Measurements from ENCODE around the gene FCGBP.
"Not testable (repeated sequence)": the region's sequence is repeated elsewhere in the genome, so short reads cannot be mapped to it uniquely, and the experiment has no call there.

Gene FCGBP

DNA sequence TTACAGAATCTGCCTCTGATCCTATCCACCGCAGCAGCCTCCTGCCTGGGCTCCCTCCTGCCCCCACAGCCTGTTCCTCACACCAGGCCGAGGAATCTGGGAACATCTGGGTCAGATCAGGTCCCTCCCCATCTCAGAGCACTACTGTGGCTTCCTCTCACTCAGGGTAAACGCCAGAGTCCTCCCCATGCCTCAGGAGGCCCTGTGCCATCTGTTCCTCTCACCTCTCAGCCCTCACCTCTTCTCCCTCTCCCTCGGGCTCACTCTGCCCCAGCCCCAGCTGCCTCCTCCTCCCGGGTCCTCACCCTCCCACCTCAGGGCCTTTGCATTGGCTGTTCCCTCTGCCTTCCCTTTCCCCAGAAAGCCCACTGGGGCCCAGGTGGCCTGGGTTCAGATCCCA is 18.2 kb downstream of the FCGBP start:
- no peak for DNase-seq

DNA sequence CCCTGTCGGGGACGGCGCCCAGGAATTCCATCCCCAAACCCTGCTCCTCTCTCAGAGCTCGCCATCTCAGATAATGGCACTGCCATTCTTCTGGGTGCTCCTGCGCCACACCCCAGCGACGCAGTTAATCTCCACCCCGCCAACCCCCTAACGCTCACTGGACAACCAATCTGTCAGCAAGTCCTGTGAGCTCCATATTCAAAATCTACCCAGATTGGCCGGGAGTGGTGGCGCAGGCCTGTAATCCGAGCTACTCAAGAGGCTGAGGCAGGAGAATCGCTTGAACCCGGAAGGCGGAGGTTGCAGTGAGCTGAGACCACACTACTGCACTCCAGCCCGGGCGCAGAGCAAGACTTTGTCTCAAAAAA is 18.6 kb downstream of the FCGBP start:
- no peak for DNase-seq

DNA sequence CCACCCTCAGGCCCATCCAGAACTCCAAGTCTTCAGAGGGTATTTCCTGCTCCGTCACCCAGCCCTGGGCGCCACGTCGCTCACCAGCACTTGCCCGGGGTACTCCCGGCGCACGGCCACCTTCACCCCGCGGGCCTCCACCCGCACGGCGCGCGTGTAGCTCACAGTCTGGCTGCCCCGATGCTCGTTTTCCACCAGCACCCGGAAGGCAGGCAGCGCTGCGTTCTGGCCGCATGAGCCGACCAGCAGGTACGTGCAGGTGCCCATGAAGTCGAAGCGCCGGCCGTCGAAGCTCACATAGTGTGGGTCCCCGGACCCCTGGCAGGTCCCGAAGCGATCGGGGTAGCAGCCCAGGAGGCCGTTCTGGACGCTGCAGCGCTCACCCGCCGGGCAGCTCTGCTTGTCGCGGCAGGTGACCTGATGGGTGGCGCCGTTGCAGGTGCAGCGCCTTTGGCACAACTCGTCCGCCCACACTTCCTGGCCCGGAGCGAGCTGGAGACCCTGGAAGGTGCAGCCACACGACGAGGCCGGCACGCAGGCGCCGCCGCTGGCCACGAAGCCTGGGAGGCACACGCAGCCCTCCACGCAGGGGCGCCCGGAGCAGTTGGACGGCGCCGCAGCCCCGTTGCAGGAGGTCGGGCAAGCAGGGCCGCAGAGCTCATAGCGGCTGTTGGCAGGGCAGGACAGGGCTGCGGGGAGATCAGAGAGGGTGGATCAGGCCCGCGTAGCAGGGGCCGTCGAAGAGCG is 19.2 kb downstream of the FCGBP start:
- DNase-seq, result no peak

DNA sequence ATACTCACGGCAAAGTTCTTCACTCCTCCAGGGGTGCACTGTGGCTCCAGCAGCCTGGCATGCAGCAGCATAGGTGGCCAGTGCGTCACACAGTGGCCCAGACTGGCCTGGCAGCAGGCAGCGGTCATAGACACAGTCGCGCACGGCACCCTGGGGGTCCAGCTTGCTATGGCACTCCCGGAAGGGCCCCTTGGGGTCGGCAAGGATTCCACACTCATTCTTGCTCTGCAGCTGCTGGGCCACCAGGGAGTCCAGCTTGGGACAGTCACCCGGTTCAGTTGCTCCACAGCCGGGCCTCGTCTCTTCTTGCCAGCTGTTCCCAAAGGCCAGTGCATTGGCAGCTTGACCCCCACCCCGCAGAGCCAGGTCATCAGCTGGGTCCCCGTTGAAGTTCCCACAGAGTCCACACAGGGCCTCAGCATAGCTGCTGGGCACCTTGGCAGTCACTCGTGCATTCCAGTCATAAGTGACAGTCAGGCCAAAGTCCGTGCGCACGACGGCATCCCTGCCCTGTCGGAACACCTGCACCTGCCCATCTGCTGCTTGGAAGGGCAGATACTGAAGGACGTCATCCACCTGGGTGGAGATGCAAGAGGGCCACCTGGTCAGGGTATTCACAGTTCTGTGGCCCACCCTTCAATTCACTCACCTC is 20.6 kb downstream of the FCGBP start:
- no peak for DNase-seq

DNA sequence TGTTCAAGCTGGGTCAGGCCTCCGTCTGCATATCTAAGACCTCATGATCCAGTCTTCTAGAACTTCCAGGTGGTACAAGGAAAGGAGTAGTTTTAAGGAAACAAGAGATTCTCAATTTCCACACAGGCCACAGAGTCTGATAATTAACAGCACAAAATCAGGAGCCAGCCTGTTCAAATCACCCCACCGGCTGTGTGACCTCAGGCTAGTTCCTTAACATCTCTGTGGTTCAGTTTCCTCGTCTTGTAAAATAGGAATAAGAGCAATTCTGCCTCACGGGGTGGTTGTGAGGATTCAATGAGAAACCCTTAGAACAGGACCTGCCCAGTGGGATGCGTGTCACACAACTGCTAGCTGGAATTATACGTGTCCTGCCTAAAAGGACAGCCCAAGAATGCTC is 25.6 kb downstream of the FCGBP start:
- DNase-seq, result no peak

DNA sequence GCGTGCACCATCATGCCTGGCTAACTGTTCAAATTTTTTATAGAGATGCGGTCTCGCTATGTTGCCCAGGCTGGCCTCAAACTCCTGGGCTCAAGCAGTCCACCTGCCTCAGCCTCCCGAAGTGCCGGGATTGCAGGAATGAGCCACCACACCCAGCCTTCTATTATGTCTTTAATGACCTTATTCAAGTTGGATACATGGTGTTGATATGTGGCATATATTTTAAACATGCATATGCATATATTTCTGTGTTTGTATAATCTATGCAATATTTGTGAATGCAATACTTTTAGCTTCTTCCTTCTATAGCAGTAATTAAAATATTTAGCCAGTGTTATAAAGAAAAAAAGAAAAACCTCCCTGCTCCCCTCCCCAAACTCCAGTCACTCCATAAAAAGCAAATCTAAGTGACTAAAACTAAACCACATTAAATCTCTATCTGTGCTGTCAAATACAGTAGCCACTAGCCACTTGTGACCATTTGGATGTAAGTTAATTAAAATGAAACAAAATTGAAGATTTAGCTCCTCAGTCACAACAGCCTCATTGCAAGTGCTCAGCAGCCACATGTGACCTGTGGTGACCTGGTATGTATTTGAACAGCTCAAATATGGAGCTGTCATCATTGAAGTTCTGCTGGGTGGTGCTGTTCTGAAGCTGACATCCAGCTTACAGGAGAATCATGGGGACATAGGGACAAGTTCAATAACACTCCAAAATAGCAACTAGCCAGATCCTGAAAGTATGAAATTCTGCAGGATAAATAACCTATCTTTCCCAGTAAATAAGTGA is 27.4 kb downstream of the FCGBP start:
- no peak for DNase-seq

DNA sequence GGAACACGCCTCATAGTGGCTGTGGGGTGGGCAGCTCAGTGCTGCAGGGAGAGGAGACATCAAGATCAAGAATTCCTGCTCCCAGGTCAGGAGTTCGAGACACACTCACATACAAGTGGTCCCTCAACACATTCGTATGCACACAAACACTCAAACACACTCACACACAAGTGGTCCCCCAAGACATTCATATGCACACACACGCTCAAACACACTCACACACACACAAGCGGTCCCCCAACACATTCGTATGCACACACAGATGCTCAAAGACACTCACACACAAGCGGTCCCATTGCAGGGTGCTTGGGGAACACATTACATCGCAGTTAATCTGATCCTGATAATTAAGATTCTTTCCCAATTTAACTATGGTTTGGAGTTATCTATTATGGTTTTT is 28.2 kb downstream of the FCGBP start:
- DNase-seq, result no peak

DNA sequence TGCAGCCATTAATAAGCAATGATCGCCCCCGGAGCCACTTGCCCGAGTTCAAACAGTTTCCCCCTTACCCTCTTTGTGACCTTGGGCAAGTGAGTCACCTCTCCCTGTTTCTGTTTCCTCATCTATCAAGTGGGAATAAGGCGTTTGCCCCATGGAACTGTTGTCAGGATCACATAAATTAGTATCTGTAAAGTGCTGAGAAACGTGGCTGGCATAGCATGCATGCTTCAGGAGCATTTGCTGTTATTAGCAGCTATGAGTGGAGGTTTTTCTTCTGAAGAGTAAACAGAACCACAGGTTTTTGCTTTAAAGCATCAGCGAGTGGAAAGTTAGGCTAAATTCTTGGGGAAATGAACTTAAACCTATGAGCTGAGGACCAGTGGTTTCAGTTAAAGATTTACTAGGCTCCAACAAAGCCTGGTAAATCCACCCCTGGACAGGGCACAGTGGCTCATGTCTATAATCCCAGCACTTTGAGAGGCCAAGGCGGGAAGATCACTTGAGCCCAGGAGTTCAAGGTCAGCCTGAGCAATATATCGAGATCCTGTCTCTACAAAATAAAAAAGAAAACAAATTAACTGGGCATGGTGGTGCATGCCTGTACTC is 30.8 kb downstream of the FCGBP start:
- DNase-seq, result not testable (repeated sequence)

DNA sequence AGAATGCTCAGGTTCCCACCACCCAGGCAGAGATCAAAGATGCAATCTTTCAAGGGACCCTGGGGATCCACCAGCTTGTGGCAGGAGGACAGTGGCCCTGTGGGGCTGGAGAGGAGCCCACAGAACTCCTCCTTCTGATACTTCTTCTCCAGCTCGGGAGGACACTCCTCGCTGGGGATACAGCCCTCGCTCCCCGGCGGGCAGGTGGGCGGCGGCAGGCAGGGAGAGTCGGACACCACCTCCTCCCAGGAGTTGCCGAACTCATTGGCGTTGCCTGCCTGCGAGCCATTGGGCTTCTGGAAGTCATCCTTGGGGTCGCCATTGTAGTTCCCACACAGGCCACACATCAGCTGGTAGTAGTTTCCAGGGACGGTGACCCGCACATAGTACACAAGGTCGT is 32.1 kb downstream of the FCGBP start:
- not testable (repeated sequence) for DNase-seq

DNA sequence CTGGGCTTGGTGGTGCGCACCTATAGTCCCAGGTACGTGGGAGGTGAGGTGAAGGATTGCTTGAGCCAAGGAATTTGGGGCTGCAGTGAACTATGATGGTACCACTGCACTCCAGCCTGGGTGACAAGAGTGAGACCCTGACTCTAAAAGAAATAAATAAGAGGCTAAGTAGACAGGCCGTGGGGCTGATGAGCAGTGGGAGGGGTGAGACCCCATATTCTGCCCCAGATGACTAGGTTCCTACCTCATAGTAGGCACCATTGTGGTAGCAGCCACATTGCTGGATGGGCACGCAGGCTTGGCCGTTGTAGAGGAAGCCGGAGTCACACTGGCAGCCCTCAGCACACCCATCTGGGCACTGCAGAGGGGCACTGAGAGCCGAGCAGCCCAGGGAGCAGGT is 32.8 kb downstream of the FCGBP start:
- not testable (repeated sequence) for DNase-seq

DNA sequence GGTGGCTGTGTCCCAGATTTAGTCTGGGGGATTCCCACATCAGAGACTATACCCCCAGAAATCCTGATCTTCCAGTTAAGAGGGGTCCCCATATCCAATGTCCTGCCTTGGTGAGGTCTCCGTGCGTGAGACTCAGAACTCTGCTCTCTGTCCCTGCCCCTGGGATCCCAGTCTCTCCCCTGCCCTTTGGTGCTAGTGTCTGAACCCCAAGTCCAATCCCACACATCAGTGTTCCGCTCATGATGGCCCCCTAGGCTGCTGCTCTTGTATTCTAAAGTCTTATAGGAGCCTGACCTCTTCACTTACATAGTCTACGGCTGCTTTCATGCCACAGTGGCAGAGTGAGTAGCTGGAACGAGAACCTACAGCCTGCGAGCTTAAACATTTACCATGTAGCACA is 35.6 kb downstream of the FCGBP start:
- DNase-seq, result not testable (repeated sequence)

DNA sequence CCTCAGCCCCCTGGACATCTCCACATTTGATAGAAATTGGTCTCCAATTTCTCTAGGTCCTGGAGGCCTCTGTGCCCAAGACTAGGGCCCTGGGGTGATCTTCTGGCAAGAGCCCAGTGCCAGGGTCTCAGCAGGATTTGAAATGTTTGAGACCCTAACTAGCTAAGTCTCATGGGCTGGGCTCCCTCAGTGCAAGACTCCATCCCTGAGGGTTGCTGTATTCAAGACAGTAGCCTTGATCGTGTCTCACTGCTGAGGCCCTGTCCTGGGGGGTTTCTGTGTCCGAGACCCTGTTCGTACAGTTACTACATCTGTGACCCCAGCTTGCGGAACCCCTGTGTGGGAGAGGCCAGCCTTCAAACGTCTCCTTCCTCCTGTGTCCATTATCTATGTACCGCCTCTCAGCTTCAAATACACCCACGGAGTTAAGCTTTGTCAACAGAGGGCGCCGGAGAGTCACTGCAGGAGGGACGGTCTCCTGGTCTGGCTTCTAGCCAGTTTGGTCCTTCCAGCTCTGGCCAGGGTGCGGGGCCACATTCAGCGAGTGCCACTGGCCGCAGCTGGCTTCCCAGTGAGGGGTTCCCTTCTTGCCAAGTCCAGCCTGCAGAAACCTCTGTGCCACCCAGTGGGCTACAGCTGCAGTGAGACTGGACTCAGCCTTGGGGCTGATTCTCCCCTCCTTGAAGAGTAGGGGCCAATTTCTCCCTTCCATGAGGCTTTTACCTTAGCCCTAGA is 36.8 kb downstream of the FCGBP start:
- DNase-seq, result peak; percentile 50

DNA sequence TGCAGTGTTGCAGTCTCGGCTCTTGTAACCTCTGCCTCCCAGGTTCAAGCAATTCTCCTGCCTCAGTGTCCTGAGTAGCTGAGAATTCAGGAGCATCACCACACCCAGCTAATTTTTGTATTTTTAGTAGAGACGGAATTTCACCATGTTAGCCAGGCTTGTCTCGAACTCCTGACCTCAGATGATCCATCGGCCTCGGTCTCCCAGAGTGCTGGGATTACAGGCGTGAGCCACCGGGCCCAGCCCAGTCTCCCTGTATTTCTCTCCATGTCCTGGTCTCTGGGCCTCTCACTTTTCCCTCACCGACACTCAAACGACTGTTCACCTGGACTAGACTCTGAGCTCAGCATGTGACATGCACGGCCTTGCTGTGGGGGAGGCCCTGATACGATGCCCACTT is 39.3 kb downstream of the FCGBP start:
- not testable (repeated sequence) for DNase-seq

DNA sequence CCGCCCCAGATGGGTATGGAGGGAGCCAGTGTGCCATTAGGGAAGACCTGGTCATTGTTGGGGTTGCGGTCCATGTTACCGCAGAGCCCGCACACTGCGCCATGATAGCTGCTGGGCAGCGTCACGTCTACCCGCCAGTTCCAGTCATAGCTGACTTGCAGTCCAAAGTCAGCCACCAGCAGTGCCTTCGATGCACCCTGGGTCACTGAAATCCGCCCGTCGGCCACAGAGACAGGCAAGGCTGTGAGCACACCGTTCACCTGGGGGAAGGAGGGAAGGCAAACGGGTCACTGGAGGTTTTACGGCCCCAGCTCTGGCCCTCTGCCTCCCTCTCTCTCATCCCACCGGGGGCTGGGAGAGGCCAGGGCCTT is 40.2 kb downstream of the FCGBP start:
- not testable (repeated sequence) for DNase-seq

DNA sequence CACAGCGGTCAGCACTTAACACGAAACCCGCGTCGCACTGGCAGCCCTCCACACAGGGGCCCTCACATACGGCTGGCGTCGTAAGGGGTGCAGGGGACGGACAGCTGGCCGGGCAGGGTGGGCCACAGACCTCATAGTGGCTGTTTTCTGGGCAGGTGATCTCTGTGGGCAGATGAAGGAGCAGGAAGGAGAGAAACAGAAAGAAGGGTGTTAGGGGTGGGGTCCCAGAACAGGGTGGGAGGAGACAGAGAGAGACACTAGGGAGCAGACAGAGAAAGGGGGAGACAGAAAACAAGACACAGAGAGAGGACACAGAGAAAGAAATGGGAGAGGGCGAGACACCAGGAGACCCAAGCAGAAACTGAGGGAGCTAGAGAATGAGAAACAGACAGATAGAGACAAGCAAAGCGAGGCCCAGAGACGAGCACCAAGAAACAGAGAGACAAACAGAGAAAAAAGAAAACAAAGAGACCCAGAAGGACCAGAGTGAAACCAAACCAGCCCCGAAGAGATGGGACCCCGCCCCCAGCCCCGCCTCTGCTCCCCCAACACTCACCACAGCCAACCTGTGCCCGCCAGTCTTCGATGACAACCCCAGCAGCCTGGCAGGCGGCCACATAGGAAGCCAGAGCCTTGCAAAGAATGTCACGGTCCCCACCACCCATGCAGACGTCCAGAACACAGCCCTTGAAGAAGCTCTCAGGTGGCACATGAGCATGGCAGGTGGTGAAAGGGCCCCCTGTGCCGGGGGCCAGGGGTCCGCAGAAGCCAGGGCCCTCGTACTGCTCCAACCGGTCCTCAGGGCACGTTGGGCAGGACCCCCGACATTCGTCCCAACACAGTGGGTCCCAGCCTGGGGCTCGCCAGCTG is 40.8 kb downstream of the FCGBP start:
- DNase-seq, result peak; percentile 15

DNA sequence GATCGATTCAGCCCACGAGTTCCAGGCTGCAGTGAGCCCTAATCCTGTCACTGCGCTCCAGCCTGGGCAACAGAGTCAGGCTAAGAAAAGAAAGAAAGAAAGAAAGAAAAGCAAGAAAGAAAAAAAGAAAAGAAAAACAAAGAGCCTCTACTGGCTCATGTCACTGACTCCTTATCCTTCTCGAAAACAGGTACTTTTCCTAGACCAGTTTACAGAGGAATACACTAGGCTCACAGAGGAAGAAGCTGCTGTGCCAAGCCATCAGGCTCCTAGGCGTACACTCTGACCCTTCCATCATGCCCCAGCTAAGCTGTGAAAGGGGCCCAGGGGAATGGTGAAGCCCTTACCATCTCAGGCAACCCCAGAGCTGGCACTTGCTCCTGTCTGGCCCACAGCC is 41.9 kb downstream of the FCGBP start:
- DNase-seq, result not testable (repeated sequence)

DNA sequence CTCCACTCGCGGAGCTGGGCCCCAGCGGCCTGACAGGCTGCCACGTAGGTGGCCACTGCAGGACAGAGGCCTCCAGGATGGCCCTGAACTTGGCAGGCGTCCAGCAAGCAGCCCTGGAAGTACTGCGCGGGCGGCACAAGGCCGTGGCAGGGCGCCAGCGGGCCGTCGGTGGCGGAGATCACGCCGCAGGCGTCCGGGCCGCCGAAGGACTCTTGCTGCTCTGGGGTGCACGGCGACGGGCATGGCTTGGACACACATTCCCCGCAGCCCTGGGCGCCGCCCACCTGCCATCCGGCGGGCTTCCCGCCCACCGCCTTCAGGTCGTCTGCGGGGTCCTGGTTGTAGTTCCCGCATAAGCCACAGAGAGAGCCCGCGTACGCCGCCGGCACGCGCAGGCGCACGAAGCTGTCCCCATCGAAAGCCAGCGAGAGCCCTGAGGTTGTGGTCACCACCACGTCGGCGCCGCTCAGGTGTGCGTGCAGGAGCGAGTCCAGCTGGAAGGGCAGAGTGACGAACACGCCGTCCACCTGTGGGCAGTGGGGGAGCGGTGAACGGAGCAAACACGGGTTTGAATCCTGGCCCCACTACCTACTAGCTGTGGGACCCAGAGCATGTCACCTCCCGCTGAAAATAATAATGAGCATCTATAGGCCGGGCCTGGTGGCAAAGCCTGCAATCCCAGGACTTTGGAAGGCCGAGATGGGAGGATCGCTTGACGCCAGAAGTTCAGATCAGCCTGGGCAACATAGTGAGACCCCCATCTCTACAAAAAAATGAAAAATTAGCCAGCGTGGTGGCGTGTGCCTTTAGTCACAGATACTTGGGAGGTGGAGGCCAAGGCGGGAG is 42.6 kb downstream of the FCGBP start:
- DNase-seq, result not testable (repeated sequence)

DNA sequence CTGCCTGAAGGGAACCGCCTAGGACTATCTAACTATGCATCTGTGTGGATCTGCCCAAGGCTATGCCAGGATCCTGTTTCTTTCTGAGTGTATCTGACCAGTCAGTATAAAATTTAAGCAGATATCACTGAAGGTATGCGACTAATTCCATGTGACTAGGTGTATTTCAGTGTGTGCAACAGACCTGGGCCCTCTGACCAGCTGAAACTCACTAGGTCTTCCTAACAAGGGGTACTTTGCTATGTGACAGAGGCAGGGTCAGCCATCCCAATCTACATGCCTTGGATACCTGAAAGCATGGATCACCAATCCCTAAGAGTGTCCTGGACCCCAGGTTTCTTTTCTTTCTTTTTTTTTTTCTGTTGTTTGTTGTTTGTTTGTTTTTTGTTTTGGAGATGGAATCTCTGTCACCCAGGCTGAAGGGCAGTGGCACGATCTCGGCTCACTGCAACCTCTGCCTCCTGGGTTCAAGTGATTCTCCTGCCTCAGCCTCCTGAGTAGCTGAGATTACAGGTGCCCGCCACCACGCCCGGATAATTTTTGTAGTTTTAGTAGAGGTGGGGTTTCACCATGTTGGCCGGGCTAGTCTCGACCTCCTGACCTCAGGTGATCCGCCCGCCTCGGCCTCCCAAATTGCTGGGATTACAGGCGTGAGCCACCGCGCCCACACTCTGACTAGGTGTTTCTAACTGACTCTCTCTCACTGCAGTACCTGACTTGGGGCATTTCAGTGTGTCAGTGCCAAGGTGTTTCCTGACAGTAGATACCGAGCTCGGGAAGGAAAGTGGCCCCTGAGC is 43.5 kb downstream of the FCGBP start:
- DNase-seq, result no peak

DNA sequence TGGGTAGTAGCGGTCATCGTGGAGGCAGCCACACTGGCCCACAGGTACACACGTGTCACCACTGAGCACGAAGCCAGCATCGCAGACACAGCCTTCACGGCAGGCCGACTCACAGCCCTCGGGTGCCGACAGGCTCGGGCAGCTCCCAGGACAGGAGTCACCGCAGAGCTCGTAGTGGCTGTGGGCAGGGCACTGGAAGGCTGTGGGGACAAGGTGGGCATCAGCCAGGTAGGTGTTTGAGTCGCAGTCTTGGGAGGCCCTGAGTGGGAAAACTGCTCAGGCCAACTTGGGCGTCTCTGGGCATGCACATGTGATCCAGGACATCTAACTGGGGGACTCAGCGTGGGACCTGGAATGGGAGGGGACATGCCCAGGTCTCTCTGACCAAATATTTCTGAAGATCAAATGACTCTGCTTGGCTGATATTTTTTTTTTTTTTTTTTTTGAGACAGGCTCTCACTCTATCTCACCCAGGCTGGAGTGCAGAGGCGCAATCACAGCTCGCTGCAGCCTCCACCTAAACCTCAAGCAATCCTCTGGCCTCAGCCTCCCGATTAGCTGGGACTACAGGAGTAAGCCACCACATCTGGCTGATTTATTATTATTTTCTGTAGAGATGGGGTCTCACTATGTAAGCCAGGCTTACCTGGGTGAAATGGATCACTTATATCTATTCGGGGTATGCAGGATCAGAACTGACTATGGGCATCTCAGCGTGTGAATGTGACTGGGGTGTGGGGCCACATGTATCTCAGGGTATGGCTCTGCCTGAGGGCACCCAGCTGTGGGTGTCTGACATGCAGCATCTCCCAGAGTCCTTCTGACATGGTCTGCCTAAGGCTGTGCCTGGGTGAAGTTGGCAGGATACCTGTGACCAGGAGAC is 44.3 kb downstream of the FCGBP start:
- not testable (repeated sequence) for DNase-seq

Measured in hematopoietic multipotent progenitor cell treated with erythropoietin and hydrocortisone succinate and interleukin-3 and kit ligand, for 8 days (in vitro differentiated cells).